ENCODE data around the gene FSTL4.

GRCh38 chr5:133562554-133562953 is 49.8 kb downstream of the FSTL4 start:
- TF ChIP-seq CTCF (IDR thresholded peaks at IDR 0.05) (no peak), POLR2A (IDR thresholded peaks at IDR 0.05) (no peak)

Measured in transverse colon (tissue), 3 donors.